Lung (tissue), 12 donors: Measurements from ENCODE around the gene TTC34. TPM values are rescaled to one million over a fixed set of nuclear protein-coding genes. Genes with fewer than 3 reads are reported as not detected.

Experiments
- ATAC-seq: fragments of 200-7000 bp; cut with Tn5 transposase; one replicate; pipeline ENCODE4 v1.9.1; 2020; ENCODE audit warnings: moderate number of reproducible peaks; ENCODE audit not compliant: insufficient read depth, low FRiP score
- DNase-seq, 3 donors: peaks; one replicate each; pipeline ENCODE4 v3.0.0-alpha.2; 2013 to 2017
- H3K27ac ChIP-seq, 2 donors: one replicate each; pipeline ENCODE4 v1.5.1; 2013; ENCODE audit warnings: mild to moderate bottlenecking in 2 of 2, moderate library complexity in 2 of 2, control low read depth in 1 of 2, inconsistent platforms in 1 of 2, low read depth in 1 of 2, low read length in 1 of 2
- H3K27me3 ChIP-seq, 3 donors: one replicate each; pipeline ENCODE4 v1.5.1; 2013; ENCODE audit warnings: low read length in 2 of 3; ENCODE audit not compliant: control insufficient read depth in 3 of 3, insufficient read depth in 3 of 3
- H3K36me3 ChIP-seq, 4 donors: one replicate each; pipeline ENCODE4 v1.5.1; 2013; ENCODE audit warnings: low read length in 4 of 4, mild to moderate bottlenecking in 1 of 4, moderate library complexity in 1 of 4; ENCODE audit not compliant: control insufficient read depth in 4 of 4, insufficient read depth in 4 of 4
- H3K4me1 ChIP-seq, 5 donors: one replicate each; pipeline ENCODE4 v1.5.1; 2013; ENCODE audit warnings: low read length in 5 of 5, mild to moderate bottlenecking in 2 of 5, moderate library complexity in 1 of 5; ENCODE audit not compliant: control insufficient read depth in 5 of 5, insufficient read depth in 5 of 5
- H3K4me3 ChIP-seq: one replicate; pipeline ENCODE4 v1.5.1; 2013; ENCODE audit warnings: mild to moderate bottlenecking, control low read depth, moderate library complexity
- H3K9ac ChIP-seq, 2 donors: one replicate each; pipeline ENCODE4 v1.5.1; 2013; ENCODE audit warnings: low read length in 2 of 2, control low read depth in 1 of 2; ENCODE audit not compliant: insufficient read depth in 1 of 2
- H3K9me3 ChIP-seq, 4 donors: one replicate each; pipeline ENCODE4 v1.5.1; 2013; ENCODE audit warnings: low read length in 3 of 4, mild to moderate bottlenecking in 1 of 4, moderate library complexity in 1 of 4; ENCODE audit not compliant: control insufficient read depth in 4 of 4, insufficient read depth in 3 of 4
- CTCF ChIP-seq: IDR thresholded peaks from 2 replicates; pipeline ENCODE4 v1.5.1; 2012; ENCODE audit warnings: mild to moderate bottlenecking; ENCODE audit errors: control extremely low read depth, extremely low read depth
- WGBS, 2 donors: extraction: QIAGEN DNeasy Blood & Tissue Kit; methylation state at CpG; one replicate each; pipeline ENCODE4 v1.1.7; 2013; 5-methylcytosine and 5-hydroxymethylcytosine counted together
- polyA plus RNA-seq, 2 donors: library from polyadenylated mRNA; stranded (reverse); fragments of 200-250 nt; gene quantifications; one replicate each; pipeline ENCODE4 v1.2.1, GENCODE V29; 2013
- total RNA-seq, 2 donors: library from RNA; depleted of rRNA in 1 of 2; stranded (reverse); fragments of >200 nt in 1 of 2; gene quantifications; one replicate each; pipeline ENCODE4 v1.2.1, GENCODE V29; 2014 to 2021
- donor health status: control.
- donor health status: control.
- donor health status: Bipolar disorder and iron deficiency.
- donor health status: healthy.
- donor health status: DM: yes; HTN: yes; CAD: no.

TTC34 gene
- total and polyA plus RNA-seq, 4 donors: 0.30 to 3.3 (median 0.75) TPM

DNA sequence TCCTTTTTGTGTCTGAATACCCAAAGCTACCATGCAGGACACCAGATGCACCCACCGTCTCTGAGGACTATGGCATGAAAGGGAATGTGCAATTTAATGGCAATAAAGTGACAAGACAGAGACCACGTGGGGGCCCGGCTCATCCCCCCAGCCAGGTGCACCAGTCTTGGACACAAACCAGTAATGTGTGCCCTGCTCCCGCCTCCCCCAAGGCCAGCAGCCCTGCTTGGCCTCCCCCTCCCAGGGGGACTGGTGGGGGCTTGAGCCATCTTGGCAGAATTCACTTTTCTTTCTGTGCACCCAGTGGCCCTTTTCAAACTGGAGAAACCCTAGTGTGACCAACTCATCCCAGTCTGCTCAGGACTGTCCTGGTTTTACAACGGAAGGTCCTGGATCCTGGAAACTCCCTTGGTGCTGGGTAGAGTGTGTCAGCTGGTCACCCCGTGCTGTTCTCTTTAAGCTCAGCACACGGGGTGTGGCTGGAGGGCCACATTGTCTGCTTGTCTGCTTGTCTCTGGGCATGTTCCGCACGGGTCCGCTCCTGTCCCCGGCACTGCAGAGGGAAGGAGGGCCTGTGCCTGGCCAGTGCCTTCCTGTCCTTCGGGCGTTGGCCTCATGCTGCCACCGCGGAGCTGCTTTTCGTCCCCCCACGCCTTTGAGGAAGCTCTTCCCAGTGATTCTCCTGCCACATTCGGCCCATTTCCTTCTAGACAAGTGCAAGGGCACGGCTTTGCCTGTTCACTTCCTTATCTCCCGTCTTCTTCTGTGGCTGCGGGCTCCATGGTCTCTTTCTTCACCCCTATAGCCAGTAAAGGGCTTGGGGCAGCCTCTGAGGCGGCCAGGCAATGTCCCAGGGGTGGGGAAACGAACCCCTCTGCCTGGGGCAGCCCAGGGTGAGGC, 45.8 kb upstream of the TTC34 start:
- TF ChIP-seq CTCF: no peak
- peaks cover 0 to 5% (median 2%) of the 10 kb centered on the region in 4 donors for H3K9me3 ChIP-seq
- no peak for DNase-seq
- no peak overlapping the region for H3K27ac ChIP-seq
- no peaks in the 10 kb centered on the region for H3K4me1 ChIP-seq
- no peak overlapping the region for H3K4me3 ChIP-seq
- H3K36me3 ChIP-seq: no peaks in the 10 kb centered on the region
- no peak for ATAC-seq
- peaks cover 4 to 16% (median 12%) of the 10 kb centered on the region in 3 donors for H3K27me3 ChIP-seq
- H3K9ac ChIP-seq: no peak overlapping the region
- 58 to 61% methylated on average over 22 to 23 of the region's 23 CpGs for WGBS, 2 donors

GRCh38 chr1:2845869-2846268, 44.4 kb upstream of the TTC34 start:
- H3K9me3 ChIP-seq: peaks cover 0 to 5% (median 2%) of the 10 kb centered on the region in 4 donors
- no peak for ATAC-seq
- no peak overlapping the region for H3K27ac ChIP-seq
- WGBS, 2 donors: 29 to 59% methylated on average over 9 of the region's 9 CpGs
- H3K36me3 ChIP-seq: no peaks in the 10 kb centered on the region
- peaks cover 4 to 15% (median 12%) of the 10 kb centered on the region in 3 donors for H3K27me3 ChIP-seq
- no peak for DNase-seq
- no peak overlapping the region for H3K9ac ChIP-seq
- no peaks in the 10 kb centered on the region for H3K4me1 ChIP-seq
- no peak overlapping the region for H3K4me3 ChIP-seq
- no peak for TF ChIP-seq CTCF

DNA sequence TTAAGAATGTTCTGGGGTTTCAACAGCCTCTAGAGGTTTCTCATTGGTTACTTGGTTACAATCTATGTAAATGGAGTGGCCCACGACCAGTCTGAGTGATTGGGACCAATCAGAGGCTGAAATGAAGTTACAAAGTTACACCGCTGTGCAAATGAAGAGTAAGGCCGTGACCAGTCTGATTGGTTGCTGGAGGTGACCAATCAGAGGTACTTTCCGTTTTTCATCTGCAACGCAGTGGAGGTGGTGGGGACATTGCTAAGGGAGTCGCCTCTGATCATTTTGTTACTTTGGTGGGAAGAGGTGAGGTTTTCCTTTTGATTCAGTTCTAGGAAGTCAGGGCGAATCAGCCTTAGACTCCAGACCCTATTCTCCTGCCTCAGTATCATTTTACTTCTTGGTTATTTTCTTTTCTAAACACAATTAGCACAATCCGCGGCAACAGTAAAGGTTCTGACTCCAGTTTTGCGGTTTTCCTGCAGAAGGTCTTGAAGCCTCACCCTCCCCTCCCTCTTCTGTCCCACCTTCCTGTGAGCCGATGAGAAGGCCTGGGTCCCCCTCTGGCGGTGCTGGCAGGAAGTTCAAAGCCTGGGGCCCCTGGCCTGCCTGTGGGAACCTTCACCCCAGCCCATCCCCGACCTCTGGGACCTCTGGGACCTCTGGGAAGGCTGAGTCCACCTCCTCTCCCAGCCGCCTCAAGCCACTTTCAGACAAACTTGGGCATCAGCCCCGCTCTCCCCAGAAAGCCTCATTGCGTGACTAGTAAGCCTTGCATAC, 38.7 kb upstream of the TTC34 start:
- WGBS, 2 donors: 30 to 45% methylated on average over 16 of the region's 16 CpGs
- Histone ChIP-seq H3K9ac (no peak overlapping the region), H3K36me3 (no peaks in the 10 kb centered on the region), H3K9me3 (peaks cover 0 to 13% (median 2%) of the 10 kb centered on the region in 4 donors), H3K27me3 (no peaks in the 10 kb centered on the region), H3K4me1 (no peaks in the 10 kb centered on the region), H3K4me3 (no peak overlapping the region), H3K27ac (no peak overlapping the region)
- DNase-seq: no peak
- no peak for ATAC-seq
- no peak for TF ChIP-seq CTCF
